C4-2B (cell line): Measurements from ENCODE around the gene PTPRD.

Experiments
- ZFX ChIP-seq: fragments of 450-650 bp; IDR thresholded peaks from 2 replicates; pipeline ENCODE4 v1.6.1; 2017
- TF ChIP-seq, protein P1 (sequence below): fragments of 450-650 bp; conservative IDR thresholded peaks from 2 replicates; pipeline ENCODE4 v1.5.1; 2017; ENCODE audit warnings: mild to moderate bottlenecking

DNA sequence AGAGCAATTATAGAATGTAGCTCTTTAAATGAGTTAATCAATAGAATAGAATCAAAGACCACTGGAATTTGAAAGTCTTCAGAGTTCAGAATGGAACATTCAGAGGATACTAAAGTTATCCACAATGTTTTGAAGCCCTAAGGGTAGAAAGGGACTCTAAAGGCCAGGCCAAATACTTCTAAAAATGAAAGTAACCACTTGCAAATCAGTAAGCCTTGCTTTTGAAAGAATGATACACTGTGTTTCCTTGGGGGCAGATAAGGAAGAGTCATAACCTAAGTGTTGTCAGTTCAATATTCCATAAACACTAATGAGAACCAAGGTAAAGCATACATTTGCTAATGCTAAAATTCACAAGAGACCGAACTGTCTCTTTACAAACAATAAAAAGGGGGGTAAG, 813.5 kb downstream of the PTPRD start:
- TF ChIP-seq, protein P1, sequence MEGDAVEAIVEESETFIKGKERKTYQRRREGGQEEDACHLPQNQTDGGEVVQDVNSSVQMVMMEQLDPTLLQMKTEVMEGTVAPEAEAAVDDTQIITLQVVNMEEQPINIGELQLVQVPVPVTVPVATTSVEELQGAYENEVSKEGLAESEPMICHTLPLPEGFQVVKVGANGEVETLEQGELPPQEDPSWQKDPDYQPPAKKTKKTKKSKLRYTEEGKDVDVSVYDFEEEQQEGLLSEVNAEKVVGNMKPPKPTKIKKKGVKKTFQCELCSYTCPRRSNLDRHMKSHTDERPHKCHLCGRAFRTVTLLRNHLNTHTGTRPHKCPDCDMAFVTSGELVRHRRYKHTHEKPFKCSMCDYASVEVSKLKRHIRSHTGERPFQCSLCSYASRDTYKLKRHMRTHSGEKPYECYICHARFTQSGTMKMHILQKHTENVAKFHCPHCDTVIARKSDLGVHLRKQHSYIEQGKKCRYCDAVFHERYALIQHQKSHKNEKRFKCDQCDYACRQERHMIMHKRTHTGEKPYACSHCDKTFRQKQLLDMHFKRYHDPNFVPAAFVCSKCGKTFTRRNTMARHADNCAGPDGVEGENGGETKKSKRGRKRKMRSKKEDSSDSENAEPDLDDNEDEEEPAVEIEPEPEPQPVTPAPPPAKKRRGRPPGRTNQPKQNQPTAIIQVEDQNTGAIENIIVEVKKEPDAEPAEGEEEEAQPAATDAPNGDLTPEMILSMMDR: no peak
- no peak for TF ChIP-seq ZFX
